Peyer's patch (tissue), 4 donors: ENCODE results near the gene MME. TPM values are rescaled to one million over a fixed set of nuclear protein-coding genes. Genes with fewer than 3 reads are reported as not detected.

Source experiments
- DNase-seq, 3 donors: peaks; one replicate each; pipeline ENCODE4 v3.0.0-alpha.2; 2017 to 2019
- H3K27ac ChIP-seq, 4 donors: fragments of 200-600 bp; sonication (generic); one replicate each; pipeline ENCODE4 v1.5.1; 2016 to 2019
- H3K27me3 ChIP-seq, 2 donors: fragments of 200-600 bp; sonication (generic); one replicate each; pipeline ENCODE4 v1.5.1; 2019
- H3K36me3 ChIP-seq, 3 donors: fragments of 200-600 bp; sonication (generic); one replicate each; pipeline ENCODE4 v1.5.1; 2016 to 2019
- H3K4me1 ChIP-seq, 4 donors: fragments of 200-600 bp; sonication (generic); one replicate each; pipeline ENCODE4 v1.5.1; 2016 to 2019
- H3K4me3 ChIP-seq, 4 donors: fragments of 200-600 bp; sonication (generic); 1 replicate in 3 of 4; 2 replicates in 1 of 4; pipeline ENCODE4 v1.5.1; 2016 to 2019; ENCODE audit warnings: mild to moderate bottlenecking in 1 of 4
- H3K9me3 ChIP-seq, 4 donors: fragments of 200-600 bp; sonication (generic); one replicate each; pipeline ENCODE4 v1.5.1; 2016 to 2019; ENCODE audit warnings: mild to moderate bottlenecking in 1 of 4
- CTCF ChIP-seq, 6 experiments: fragments of 450-650 bp in 4 of 6; fragments of 200-600 bp in 2 of 6; sonication (generic) in 1 of 6; IDR thresholded peaks; one replicate each; pipeline ENCODE4 v1.5.1; 2017 to 2019; ENCODE audit warnings: antibody characterized with exemption in 6 of 6, mild to moderate bottlenecking in 3 of 6, moderate library complexity in 1 of 6
- POLR2A ChIP-seq, 2 donors: fragments of 450-650 bp; IDR thresholded peaks; one replicate each; pipeline ENCODE4 v1.5.1; 2017; ENCODE audit warnings: antibody characterized with exemption in 2 of 2, mild to moderate bottlenecking in 2 of 2, moderate library complexity in 2 of 2
- total RNA-seq, 4 donors: library from RNA; depleted of rRNA; stranded (reverse); fragments of >200 nt; gene quantifications; one replicate each; pipeline ENCODE4 v1.1.0, GENCODE V29; 2016

Gene MME
- total RNA-seq, 4 donors from 2014 or later: 19.0 to 1,011 (median 511) TPM

- Histone ChIP-seq H3K27ac (peak overlapping the region in 1 of 4 donors; percentile 50), H3K4me1 (peaks cover 0 to 11% (median 0%) of the 10 kb centered on the region in 4 donors), H3K27me3 (no peaks in the 10 kb centered on the region), H3K36me3 (peaks cover 0 to 31% (median 0%) of the 10 kb centered on the region in 3 donors), H3K4me3 (no peak overlapping the region), H3K9me3 (no peaks in the 10 kb centered on the region)
- DNase-seq: no peak
- no peak for TF ChIP-seq CTCF (IDR thresholded peaks at IDR 0.05)
- no peak for TF ChIP-seq POLR2A (IDR thresholded peaks at IDR 0.05)
Measured at GRCh38 chr3:155154255-155154654, 74.1 kb downstream of the MME start.

- Histone ChIP-seq H3K4me1 (peaks cover 0 to 17% (median 0%) of the 10 kb centered on the region in 4 donors), H3K36me3 (peaks cover 0 to 8% (median 0%) of the 10 kb centered on the region in 3 donors), H3K27ac (no peak overlapping the region), H3K4me3 (no peak overlapping the region), H3K9me3 (no peaks in the 10 kb centered on the region), H3K27me3 (no peaks in the 10 kb centered on the region)
- no peak for DNase-seq
- TF ChIP-seq CTCF (IDR thresholded peaks at IDR 0.05) (no peak), POLR2A (IDR thresholded peaks at IDR 0.05) (no peak)
Measured at GRCh38 chr3:155158346-155159037, 78.4 kb downstream of the MME start.

- Histone ChIP-seq H3K4me1 (peaks cover 0 to 14% (median 0%) of the 10 kb centered on the region in 4 donors), H3K27ac (no peak overlapping the region), H3K36me3 (peaks cover 0 to 8% (median 0%) of the 10 kb centered on the region in 3 donors), H3K4me3 (no peak overlapping the region), H3K27me3 (no peaks in the 10 kb centered on the region), H3K9me3 (no peaks in the 10 kb centered on the region)
- TF ChIP-seq CTCF (IDR thresholded peaks at IDR 0.05) (no peak), POLR2A (IDR thresholded peaks at IDR 0.05) (no peak)
- DNase-seq: no peak
Measured at GRCh38 chr3:155159301-155159700, 79.2 kb downstream of the MME start.

GRCh38 chr3:155161640-155162292, 81.6 kb downstream of the MME start:
- no peaks in the 10 kb centered on the region for H3K27me3 ChIP-seq
- no peaks in the 10 kb centered on the region for H3K9me3 ChIP-seq
- DNase-seq: no peak
- H3K27ac ChIP-seq: peak overlapping the region in 2 of 4 donors; percentile 13 to 54
- no peak overlapping the region for H3K4me3 ChIP-seq
- TF ChIP-seq POLR2A (IDR thresholded peaks at IDR 0.05) (no peak), CTCF (IDR thresholded peaks at IDR 0.05) (no peak)
- peaks cover 0 to 2% (median 0%) of the 10 kb centered on the region in 3 donors for H3K36me3 ChIP-seq
- H3K4me1 ChIP-seq: peaks cover 0 to 6% (median 0%) of the 10 kb centered on the region in 4 donors

- peaks cover 0 to 11% (median 0%) of the 10 kb centered on the region in 3 donors for H3K36me3 ChIP-seq
- DNase-seq: no peak
- H3K27me3 ChIP-seq: no peaks in the 10 kb centered on the region
- peak overlapping the region in 3 of 4 donors; percentile 34 to 71 (median 60) for H3K27ac ChIP-seq
- H3K4me3 ChIP-seq: no peak overlapping the region
- no peaks in the 10 kb centered on the region for H3K9me3 ChIP-seq
- H3K4me1 ChIP-seq: peaks cover 0 to 6% (median 0%) of the 10 kb centered on the region in 4 donors
- TF ChIP-seq POLR2A (IDR thresholded peaks at IDR 0.05) (no peak), CTCF (IDR thresholded peaks at IDR 0.05) (no peak)
Measured at GRCh38 chr3:155164306-155164705, 84.2 kb downstream of the MME start.
